Vagina (tissue), 2 donors: ENCODE results near the gene GLT8D2.

ENCODE experiments used
- POLR2A ChIP-seq, 2 donors: fragments of 450-650 bp; IDR thresholded peaks; one replicate each; pipeline ENCODE4 v1.6.1; 2017; ENCODE audit warnings: antibody characterized with exemption in 2 of 2, mild to moderate bottlenecking in 2 of 2, moderate library complexity in 2 of 2
- POLR2AphosphoS5 ChIP-seq, 2 donors: sonication (generic); formaldehyde crosslinking; IDR thresholded peaks; one replicate each; pipeline ENCODE4 v1.9.0; 2017; ENCODE audit warnings: antibody characterized with exemption in 2 of 2, mild to moderate bottlenecking in 2 of 2, low read depth in 1 of 2; ENCODE audit not compliant: insufficient read depth in 1 of 2
- TF ChIP-seq, protein P1 (sequence below), 3 experiments: fragments of 450-650 bp in 2 of 3; fragments of 200-600 bp in 1 of 3; sonication (generic) in 1 of 3; IDR thresholded peaks; one replicate each; pipeline ENCODE4 v1.5.1; 2017 to 2019; ENCODE audit warnings: antibody characterized with exemption in 3 of 3, mild to moderate bottlenecking in 2 of 3, moderate library complexity in 2 of 3

DNA sequence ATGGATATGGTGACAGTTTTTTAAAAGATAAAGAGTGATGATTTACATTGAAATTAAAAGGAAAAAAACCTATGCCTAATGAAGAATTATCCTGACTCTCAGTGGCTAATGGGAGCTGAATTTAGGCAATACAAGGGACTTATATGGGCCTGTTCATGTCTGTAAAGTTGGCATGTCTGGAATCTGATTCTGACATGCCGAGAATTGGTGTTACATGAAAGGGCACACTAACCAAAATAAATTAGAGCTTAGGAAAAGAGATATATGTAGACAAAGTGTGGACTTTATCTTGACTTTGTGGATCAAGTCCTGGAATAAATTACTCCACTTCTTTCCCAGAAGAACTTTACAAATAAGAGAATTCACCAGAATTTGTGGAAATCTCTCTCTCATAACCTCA lies 83.3 kb downstream of the GLT8D2 start:
- TF ChIP-seq, protein P1, sequence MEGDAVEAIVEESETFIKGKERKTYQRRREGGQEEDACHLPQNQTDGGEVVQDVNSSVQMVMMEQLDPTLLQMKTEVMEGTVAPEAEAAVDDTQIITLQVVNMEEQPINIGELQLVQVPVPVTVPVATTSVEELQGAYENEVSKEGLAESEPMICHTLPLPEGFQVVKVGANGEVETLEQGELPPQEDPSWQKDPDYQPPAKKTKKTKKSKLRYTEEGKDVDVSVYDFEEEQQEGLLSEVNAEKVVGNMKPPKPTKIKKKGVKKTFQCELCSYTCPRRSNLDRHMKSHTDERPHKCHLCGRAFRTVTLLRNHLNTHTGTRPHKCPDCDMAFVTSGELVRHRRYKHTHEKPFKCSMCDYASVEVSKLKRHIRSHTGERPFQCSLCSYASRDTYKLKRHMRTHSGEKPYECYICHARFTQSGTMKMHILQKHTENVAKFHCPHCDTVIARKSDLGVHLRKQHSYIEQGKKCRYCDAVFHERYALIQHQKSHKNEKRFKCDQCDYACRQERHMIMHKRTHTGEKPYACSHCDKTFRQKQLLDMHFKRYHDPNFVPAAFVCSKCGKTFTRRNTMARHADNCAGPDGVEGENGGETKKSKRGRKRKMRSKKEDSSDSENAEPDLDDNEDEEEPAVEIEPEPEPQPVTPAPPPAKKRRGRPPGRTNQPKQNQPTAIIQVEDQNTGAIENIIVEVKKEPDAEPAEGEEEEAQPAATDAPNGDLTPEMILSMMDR (IDR thresholded peaks at IDR 0.05): no peak
- no peak for TF ChIP-seq POLR2A (IDR thresholded peaks at IDR 0.05)
- no peak for TF ChIP-seq POLR2AphosphoS5 (IDR thresholded peaks at IDR 0.05; ENCODE audit: insufficient read depth in 1 of 2, low read depth in 1 of 2)
